Kidney (tissue), 14 donors: ENCODE measurements around the gene HPGD. TPM values are rescaled to one million over a fixed set of nuclear protein-coding genes. Genes with fewer than 3 reads are reported as not detected.

Experiments
- DNase-seq, 5 donors: peaks; one replicate each; pipeline ENCODE4 v3.0.0-alpha.2; 2013 to 2020
- FAIRE-seq: peaks from 2 replicates; lab custom pipeline; 2012; peaks lifted over from hg19 to GRCh38; lab: Jason Lieb, UNC
- H3K27ac ChIP-seq, 2 donors: one replicate each; pipeline ENCODE4 v1.7.0; 2013; ENCODE audit warnings: low read depth in 2 of 2, low read length in 2 of 2, inconsistent platforms in 1 of 2
- H3K27me3 ChIP-seq: one replicate; pipeline ENCODE4 v1.7.1; 2013; ENCODE audit warnings: low read length, inconsistent platforms; ENCODE audit not compliant: control insufficient read depth, insufficient read depth
- H3K36me3 ChIP-seq, 3 donors: one replicate each; pipeline versions ENCODE4 v1.7.0 to v1.7.1; 2013; ENCODE audit warnings: low read length in 3 of 3, control low read depth in 1 of 3, inconsistent platforms in 1 of 3; ENCODE audit not compliant: insufficient read depth in 3 of 3, control insufficient read depth in 2 of 3
- H3K4me1 ChIP-seq, 3 donors: one replicate each; pipeline versions ENCODE4 v1.7.0 to v1.7.1; 2013; ENCODE audit warnings: low read length in 3 of 3, inconsistent platforms in 1 of 3, low read depth in 1 of 3; ENCODE audit not compliant: control insufficient read depth in 2 of 3, insufficient read depth in 2 of 3
- H3K4me3 ChIP-seq, 3 donors: one replicate each; pipeline versions ENCODE4 v1.7.0 to v1.8.1; 2013; ENCODE audit warnings: low read length in 3 of 3, control low read depth in 1 of 3, inconsistent platforms in 1 of 3
- H3K9ac ChIP-seq, 3 donors: one replicate each; pipeline versions ENCODE4 v1.7.0 to v1.7.1; 2013; ENCODE audit warnings: low read length in 3 of 3, control low read depth in 1 of 3, inconsistent platforms in 1 of 3
- H3K9me3 ChIP-seq, 3 donors: one replicate each; pipeline versions ENCODE4 v1.7.0 to v1.7.1; 2013; ENCODE audit warnings: low read length in 3 of 3, control low read depth in 1 of 3, inconsistent platforms in 1 of 3; ENCODE audit not compliant: control insufficient read depth in 2 of 3, insufficient read depth in 1 of 3
- intact Hi-C: fragments of 100-400 bp; cut with DNase I; formaldehyde crosslinking; loops from one replicate; pipeline ENCODE4 v1.11.1; 2022
- polyA plus RNA-seq: library from polyadenylated mRNA; stranded (reverse); fragments of 350-450 nt; fragmentation: Illumina TruSeq; extraction: RNeasy Lipid Tissue Mini Kit (QIAGEN cat#74804); gene quantifications from one replicate; pipeline ENCODE4 v1.2.3, GENCODE V29; 2014; ENCODE audit warnings: low read depth, low replicate concordance; ENCODE audit not compliant: insufficient read depth
- total RNA-seq: library from RNA; stranded (reverse); fragmentation: NEBNext Ultra II Directional; extraction: Animal tissue kit (Norgen Biotek cat#: 25700); gene quantifications from one replicate; pipeline ENCODE4 v1.2.1, GENCODE V29; 2021
- TF ChIP-seq, protein P1 (sequence below): IDR thresholded peaks from 3 replicates; pipeline ENCODE4 v1.5.1; 2012; ENCODE audit warnings: mild to moderate bottlenecking, moderate library complexity, borderline replicate concordance; ENCODE audit not compliant: insufficient read depth; ENCODE audit errors: extremely low read depth
- donor health status: control.
- donor health status: control.
- donor health status: control.
- donor health status: control.
- donor health status: control.
- donor health status: DM: yes; HTN: yes; CAD: no.
- donor health status: Normal renal cell carcinoma (clear cell type).

The HPGD gene
- total and polyA plus RNA-seq, 2 donors from 2014 or later, result 9.4 to 42.5 TPM

DNA sequence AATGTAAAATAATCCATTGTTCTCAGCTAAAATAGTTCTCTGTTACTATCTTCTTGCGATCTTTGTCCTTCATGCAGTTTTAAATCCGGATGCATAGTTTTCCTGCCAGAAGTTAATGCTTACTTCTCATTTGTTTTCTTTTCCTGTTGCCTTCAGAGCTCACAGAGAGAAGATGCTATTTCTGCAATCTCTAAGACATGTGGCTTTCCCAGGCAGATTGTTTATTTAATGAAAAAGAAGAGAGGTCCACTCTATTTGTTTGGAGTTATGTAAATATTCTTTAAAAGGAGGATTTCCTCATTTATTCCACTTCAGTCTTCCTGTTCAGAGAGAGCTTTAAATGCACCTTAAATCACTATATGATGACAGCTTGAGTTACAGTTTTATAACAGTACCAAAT, 39.3 kb upstream of the HPGD start:
- Histone ChIP-seq H3K27me3 (no peaks in the 10 kb centered on the region), H3K27ac (no peak overlapping the region), H3K9me3 (no peaks in the 10 kb centered on the region), H3K36me3 (no peaks in the 10 kb centered on the region), H3K4me3 (no peak overlapping the region), H3K4me1 (no peaks in the 10 kb centered on the region), H3K9ac (no peak overlapping the region)
- TF ChIP-seq, protein P1, sequence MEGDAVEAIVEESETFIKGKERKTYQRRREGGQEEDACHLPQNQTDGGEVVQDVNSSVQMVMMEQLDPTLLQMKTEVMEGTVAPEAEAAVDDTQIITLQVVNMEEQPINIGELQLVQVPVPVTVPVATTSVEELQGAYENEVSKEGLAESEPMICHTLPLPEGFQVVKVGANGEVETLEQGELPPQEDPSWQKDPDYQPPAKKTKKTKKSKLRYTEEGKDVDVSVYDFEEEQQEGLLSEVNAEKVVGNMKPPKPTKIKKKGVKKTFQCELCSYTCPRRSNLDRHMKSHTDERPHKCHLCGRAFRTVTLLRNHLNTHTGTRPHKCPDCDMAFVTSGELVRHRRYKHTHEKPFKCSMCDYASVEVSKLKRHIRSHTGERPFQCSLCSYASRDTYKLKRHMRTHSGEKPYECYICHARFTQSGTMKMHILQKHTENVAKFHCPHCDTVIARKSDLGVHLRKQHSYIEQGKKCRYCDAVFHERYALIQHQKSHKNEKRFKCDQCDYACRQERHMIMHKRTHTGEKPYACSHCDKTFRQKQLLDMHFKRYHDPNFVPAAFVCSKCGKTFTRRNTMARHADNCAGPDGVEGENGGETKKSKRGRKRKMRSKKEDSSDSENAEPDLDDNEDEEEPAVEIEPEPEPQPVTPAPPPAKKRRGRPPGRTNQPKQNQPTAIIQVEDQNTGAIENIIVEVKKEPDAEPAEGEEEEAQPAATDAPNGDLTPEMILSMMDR, result no peak
- no peak for FAIRE-seq
- peak in 2 of 5 donors; percentile 7 to 39 for DNase-seq
- intact Hi-C loops, result no loop called here

DNA sequence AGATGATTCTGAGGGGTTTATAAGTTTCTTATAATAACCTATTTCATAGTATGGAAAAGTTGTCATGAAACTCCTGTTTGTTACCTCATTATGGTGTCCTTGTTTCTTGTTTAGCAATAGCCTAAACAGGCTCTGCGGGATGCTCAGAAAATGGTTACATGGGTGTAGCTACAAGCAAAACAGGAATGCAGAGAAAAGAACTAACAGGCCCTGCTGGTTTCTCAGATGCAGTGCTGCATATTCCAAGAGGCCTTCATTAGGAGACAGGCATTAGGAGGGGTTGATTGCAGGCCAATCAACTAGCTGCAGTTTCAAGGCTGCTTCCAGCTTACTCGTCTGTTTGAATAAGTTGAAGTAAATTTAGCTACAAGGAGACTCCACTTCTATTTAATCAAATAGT, 37.6 kb upstream of the HPGD start:
- Histone ChIP-seq H3K4me3 (no peak overlapping the region), H3K4me1 (no peaks in the 10 kb centered on the region), H3K9ac (no peak overlapping the region), H3K9me3 (no peaks in the 10 kb centered on the region), H3K27ac (no peak overlapping the region), H3K36me3 (no peaks in the 10 kb centered on the region), H3K27me3 (no peaks in the 10 kb centered on the region)
- FAIRE-seq, result no peak
- DNase-seq, result no peak
- intact Hi-C loops, result no loop called here
- TF ChIP-seq, protein P1, result no peak

DNA sequence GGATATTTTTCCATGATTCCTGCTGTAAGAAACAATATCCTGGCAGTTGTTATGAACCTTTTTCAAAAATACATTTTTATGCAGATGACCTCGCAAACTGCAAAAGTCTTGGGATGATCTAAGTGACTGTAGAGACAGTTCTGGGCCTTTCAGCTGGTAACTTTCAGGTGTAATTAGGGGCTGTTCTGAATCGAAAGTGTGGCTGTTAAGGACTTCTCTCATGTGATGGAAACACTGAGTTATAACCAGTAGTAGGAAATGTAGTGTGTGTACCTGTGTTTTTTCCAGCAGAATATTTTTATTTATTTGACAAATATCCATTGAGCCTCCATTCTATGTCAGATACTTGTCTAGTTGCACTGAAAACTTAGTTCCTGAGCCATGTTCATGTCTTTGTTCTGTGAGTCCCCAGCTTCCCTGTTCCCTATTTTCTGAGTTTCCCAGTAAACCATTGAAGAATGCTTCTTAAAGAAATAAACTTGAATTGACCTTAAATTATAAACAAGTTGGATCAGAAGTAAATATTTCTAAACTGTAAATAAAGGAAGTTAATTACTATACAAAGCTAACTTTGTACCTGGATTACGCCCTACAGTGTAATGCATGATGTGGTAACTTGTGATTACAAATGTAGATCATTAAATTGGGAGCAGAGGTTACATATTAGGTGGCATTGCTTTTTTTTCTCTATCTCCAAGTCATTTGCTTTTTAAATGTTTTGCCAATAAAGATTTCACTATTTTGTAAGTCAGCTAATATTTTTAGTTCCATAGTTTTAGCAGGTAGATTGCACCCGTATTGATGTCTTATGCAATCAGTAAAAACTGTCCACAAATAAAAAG, 33.7 kb upstream of the HPGD start:
- DNase-seq (no peak), FAIRE-seq (no peak)
- Histone ChIP-seq H3K9me3 (no peaks in the 10 kb centered on the region), H3K4me1 (no peaks in the 10 kb centered on the region), H3K9ac (no peak overlapping the region), H3K27me3 (no peaks in the 10 kb centered on the region), H3K27ac (no peak overlapping the region), H3K36me3 (no peaks in the 10 kb centered on the region), H3K4me3 (no peak overlapping the region)
- intact Hi-C loops, result no loop called here
- TF ChIP-seq, protein P1, result no peak
